HG02840 (cell line): ENCODE measurements around the gene PRAMEF4.
"Not testable (repeated sequence)": the region's sequence is repeated elsewhere in the genome, so short reads cannot be mapped to it uniquely, and the experiment has no call there.

Experiments
- ATAC-seq: cut with Tn5 transposase; IDR thresholded peaks from one replicate; pipeline ENCODE4 v1.9.1; 2021; ENCODE audit warnings: mild to moderate bottlenecking, moderate library complexity, moderate number of reproducible peaks; ENCODE audit not compliant: unreplicated experiment, low FRiP score

PRAMEF4 gene

GRCh38 chr1:12886101-12886500 is at the start of gene PRAMEF4:
PRAMEF4 (minus strand) TSS chr1:12886201; CDS start chr1:12883394, 2,807 bp downstream.
- not testable (repeated sequence) for ATAC-seq

- ATAC-seq, result not testable (repeated sequence)
Observed at GRCh38 chr1:12924368-12924767, 38.4 kb upstream of the PRAMEF4 start.

GRCh38 chr1:12921749-12922148 is 35.7 kb upstream of the PRAMEF4 start:
- not testable (repeated sequence) for ATAC-seq

GRCh38 chr1:12916310-12916709 is 30.3 kb upstream of the PRAMEF4 start, which contains the start of gene PRAMEF7:
PRAMEF7 (plus strand) TSS chr1:12916610; CDS start chr1:12917693, 1,083 bp downstream.
- not testable (repeated sequence) for ATAC-seq

- ATAC-seq, result not testable (repeated sequence)
Observed at GRCh38 chr1:12903793-12904572, 18.0 kb upstream of the PRAMEF4 start.

GRCh38 chr1:12899186-12899585 is 13.2 kb upstream of the PRAMEF4 start:
- not testable (repeated sequence) for ATAC-seq

- not testable (repeated sequence) for ATAC-seq
Observed at GRCh38 chr1:12898170-12898569, 12.2 kb upstream of the PRAMEF4 start, which contains the start of gene PRAMEF10. PRAMEF10 (minus strand) TSS chr1:12898270; CDS start chr1:12895847, 2,423 bp downstream.

GRCh38 chr1:12878453-12878852 is 7.5 kb downstream of the PRAMEF4 start:
- not testable (repeated sequence) for ATAC-seq

- ATAC-seq, result not testable (repeated sequence)
Observed at GRCh38 chr1:12863131-12863880, 22.7 kb downstream of the PRAMEF4 start.

GRCh38 chr1:12856786-12857185 is 29.2 kb downstream of the PRAMEF4 start, which contains the start of gene PRAMEF2:
PRAMEF2 (plus strand) TSS chr1:12857086; CDS start chr1:12859010, 1,924 bp downstream.
- not testable (repeated sequence) for ATAC-seq

- no peak for ATAC-seq
Observed at GRCh38 chr1:12851779-12852178, 34.2 kb downstream of the PRAMEF4 start.

GRCh38 chr1:12848620-12849019 is 37.4 kb downstream of the PRAMEF4 start, which contains the start of gene HNRNPCL1:
HNRNPCL1 (minus strand) TSS chr1:12848720; CDS start chr1:12848289, 431 bp downstream.
- ATAC-seq, result not testable (repeated sequence)

- not testable (repeated sequence) for ATAC-seq
Observed at GRCh38 chr1:12833251-12833650, 52.8 kb downstream of the PRAMEF4 start.

GRCh38 chr1:12831310-12831709 is 54.7 kb downstream of the PRAMEF4 start, which contains the start of gene PRAMEF11:
PRAMEF11 (minus strand) TSS chr1:12831410; CDS start chr1:12828789, 2,621 bp downstream.
- ATAC-seq, result not testable (repeated sequence)
